ENCODE measurements around the gene ANKHD1. TPM values are rescaled to one million over a fixed set of nuclear protein-coding genes. Genes with fewer than 3 reads are reported as not detected.

Gene ANKHD1
- polyA plus RNA-seq, 4 donors: 88.3 to 151 (median 119) TPM

GRCh38 chr5:140371356-140372151, 30.1 kb upstream of the ANKHD1 start:
- DNase-seq (ENCODE audit: low read depth in 4 of 4, low spot score in 2 of 4): no peak

DNA sequence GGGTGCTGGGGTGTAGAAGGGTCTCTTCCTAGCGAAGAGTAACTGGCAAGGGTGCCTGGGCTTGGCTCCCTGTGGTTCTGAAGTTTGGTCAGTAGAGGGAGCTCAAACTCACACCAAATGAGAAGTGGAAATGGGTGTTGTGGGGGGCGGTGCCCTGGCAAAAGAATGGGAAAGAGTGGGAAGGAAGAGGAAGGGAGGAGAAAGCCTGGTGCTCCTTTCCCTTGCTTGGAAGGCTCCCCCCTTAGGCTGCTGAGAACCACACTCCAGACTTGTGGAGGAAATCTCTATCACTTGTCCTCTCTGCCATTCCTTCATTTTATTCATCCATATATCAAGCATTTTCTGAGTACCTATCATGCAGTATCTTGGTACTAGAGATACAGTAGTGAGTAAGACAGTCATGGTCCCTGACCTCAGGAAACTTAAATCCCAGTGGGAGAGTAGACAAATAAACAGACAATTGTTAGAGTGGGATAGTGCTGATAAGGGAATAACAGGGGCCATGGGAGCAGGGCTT, 28.6 kb upstream of the ANKHD1 start:
- DNase-seq (ENCODE audit: low read depth in 4 of 4, low spot score in 2 of 4): peak in 1 of 4 donors; percentile 48

DNA sequence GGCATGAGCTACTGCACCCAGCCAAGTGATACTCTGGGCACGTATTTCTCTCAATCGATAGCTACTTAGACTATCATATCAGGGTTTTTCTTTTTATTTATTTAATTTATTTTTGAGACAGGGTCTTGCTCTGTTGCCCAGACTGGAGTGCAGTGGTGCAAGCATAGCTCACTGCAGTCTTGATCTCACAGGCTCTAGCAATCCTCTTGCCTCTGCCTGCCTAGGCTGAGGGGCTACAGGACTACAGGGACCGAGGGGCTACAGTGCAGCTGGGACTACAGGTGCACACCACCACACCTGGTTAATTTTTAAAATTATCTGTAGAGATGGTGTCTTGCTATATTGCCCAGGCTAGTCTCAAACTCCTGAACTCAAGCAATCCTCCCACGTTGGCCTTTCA, 20.3 kb upstream of the ANKHD1 start:
- DNase-seq (ENCODE audit: low read depth in 4 of 4, low spot score in 2 of 4): no peak

GRCh38 chr5:140381972-140382371, 19.7 kb upstream of the ANKHD1 start:
- no peak for DNase-seq (ENCODE audit: low read depth in 4 of 4, low spot score in 2 of 4)

GRCh38 chr5:140382866-140383265, 18.8 kb upstream of the ANKHD1 start:
- no peak for DNase-seq (ENCODE audit: low read depth in 4 of 4, low spot score in 2 of 4)

DNA sequence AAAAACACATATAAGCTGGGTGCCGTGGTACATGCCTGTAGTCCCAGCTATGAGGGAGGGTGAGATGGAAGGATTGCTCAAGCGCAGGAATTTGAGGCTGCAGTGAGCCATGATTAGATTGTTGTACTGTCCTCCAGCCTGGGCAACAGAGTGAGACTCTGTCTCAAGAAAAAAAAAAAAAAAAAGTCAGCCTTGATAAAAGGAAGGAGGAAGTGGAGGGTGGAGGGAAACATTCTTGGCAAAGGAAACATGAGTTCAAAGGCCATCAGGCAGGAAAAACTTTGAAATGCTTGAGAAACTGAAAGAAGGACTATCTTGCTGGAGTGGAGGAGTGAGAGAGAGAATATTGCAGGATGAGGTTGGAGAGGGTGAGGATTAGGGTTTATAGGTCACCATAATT, 18.3 kb upstream of the ANKHD1 start:
- no peak for DNase-seq (ENCODE audit: low read depth in 4 of 4, low spot score in 2 of 4)

- DNase-seq (ENCODE audit: low read depth in 4 of 4, low spot score in 2 of 4): no peak
Observed at GRCh38 chr5:140388052-140388451, 13.6 kb upstream of the ANKHD1 start.

GRCh38 chr5:140391312-140391711, 10.3 kb upstream of the ANKHD1 start:
- no peak for DNase-seq (ENCODE audit: low read depth in 4 of 4, low spot score in 2 of 4)

DNA sequence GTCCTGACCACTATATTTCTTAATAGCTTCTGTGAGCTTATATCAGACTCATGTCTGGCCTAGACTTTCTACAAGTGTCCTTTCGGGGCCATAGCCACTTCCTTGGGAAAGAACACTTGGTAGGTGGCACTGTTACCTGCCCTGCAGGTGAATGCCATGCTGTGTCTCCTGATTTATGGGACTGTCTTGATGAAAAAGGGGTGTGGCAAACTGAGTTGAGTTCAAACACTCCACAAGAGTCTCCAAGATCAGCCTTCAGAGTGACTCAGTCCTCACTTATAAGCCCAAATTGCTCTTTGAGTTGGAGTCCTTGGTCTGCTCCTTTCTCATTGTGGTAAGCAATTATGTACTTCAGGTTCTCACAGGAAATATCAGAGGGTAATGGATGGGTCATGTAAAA, 9.9 kb upstream of the ANKHD1 start:
- no peak for DNase-seq (ENCODE audit: low read depth in 4 of 4, low spot score in 2 of 4)

GRCh38 chr5:140393738-140394137, 7.9 kb upstream of the ANKHD1 start:
- DNase-seq (ENCODE audit: low read depth in 4 of 4, low spot score in 2 of 4): no peak

DNA sequence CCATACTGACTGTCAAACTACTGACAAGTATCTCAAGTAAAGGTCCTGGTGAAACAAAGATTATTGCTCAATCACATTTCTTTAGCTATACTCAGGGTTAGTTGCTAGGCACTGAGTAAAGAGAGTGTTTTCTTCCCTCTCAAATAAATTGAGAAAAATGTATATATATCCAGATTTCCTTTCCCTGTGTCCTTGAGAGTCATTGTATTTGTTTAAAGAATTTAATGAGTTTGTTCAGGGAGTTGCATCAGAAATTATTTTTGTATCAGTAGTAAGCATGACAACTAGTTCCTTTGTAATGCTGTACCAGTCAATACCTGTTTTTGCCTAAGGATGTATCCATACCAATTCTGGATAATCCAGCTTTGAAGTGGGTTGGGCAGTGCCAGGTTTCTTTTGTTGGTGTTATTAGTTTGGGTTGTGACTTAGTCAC, 3.2 kb upstream of the ANKHD1 start:
- DNase-seq (ENCODE audit: low read depth in 4 of 4, low spot score in 2 of 4): no peak

DNA sequence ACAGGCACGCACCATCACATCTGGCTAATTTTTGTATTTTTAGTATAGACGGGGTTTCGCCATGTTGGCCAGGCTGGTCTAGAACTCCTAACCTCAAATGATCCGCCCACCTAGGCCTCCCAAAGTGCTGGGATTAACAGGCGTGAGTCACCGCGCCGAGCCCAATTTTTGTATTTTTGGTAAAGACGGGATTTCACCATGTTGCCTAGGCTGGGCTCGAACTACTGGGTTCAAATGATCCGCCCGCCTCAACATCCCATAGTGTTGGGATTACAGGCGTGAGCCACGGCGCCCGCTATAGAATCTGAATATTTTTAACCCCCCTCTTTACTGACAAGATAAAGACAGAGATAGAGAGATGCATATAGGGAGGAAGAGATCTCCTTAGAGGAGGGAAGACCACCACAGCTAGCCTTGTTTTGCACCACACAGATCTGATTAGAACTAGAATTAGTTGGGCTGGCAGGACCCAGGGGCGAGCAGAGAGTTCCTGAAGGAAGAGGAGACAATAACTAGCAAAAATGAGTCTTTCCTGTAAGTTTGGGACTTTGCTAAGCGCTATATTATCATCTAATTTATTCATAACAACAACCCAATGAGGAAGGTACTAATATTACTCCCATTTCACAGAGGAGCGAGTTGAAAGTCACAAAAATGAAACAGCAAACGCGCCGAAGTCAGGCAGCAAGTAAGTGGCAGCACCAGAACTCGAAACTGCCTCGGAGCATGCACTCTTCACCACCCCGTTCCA, 1.5 kb upstream of the ANKHD1 start:
- DNase-seq (ENCODE audit: low read depth in 4 of 4, low spot score in 2 of 4): no peak

DNA sequence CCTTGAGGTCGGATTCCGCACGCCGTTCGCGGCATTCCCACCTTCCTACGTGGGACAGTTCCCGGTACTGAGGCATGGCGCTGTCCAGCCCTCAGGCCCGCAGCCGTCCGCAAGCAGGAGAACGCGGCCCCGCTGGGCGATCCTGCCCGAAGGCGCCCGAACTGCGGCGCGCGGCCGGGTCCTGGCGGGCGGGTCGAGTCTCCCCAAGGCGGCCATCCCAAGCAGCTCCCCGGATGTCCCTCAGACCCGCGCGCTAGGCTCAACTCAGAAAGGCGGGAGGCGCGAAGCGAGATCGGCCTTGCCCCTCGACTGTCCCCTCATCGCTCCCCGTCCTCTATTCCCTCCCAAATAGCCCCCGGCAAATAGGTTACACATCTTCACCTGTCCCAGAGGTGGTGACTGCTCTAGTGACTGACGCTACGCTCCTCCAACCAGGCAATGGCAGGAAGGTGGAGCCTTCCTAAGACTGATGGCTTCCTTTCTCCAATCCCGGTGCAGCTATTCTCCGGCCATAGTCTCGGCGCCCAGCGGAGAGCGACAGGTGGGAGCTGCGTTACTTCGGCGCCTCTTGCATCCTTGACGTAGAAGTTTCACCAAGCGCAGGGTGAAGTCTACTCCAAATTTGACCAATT, 787 bp upstream of the ANKHD1 start:
- peak; percentile 93 to 98 (median 95) for DNase-seq (ENCODE audit: low read depth in 4 of 4, low spot score in 2 of 4)

DNA sequence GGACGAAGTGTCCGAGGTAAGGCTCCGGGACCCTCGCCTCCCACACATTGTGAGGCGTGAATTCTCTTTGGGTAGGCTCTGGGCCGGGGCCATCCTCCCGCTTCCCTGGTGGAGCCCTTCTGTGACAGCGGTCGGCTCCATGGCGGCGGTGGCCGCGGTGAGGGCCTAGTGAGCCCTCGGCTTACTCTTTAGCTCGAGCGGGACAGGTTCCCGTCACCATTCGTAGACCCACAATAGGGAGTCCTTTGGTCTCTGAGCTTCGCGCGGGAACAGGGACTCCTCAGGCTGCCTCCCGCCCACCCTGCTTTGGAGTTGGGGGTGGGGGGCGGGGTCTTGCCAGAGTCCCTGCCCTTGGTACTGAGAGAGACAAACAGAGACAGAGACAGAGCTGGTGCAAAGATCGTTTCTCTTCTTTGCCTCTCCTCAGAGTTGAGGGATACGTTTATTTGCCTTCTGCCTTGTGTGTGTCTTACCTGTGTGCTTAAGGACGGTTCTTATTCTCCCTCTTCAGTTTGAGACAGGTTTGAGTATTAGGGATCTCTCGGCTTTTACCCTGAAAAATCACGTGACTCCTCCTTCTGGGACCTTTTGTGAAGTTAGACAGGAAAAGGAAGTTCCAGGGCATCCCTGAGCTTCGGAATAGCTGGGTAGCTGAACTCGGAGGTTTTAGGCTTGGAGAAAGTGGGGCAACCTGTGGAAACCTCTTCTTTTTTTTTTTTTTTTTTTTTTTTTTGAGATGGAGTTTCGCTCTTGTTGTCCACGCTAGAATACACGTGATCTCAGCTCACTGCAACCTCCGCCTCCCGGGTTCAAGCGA, 833 bp downstream of the ANKHD1 start:
- peak; percentile 37 to 45 (median 40) for DNase-seq (ENCODE audit: low read depth in 4 of 4, low spot score in 2 of 4)

DNA sequence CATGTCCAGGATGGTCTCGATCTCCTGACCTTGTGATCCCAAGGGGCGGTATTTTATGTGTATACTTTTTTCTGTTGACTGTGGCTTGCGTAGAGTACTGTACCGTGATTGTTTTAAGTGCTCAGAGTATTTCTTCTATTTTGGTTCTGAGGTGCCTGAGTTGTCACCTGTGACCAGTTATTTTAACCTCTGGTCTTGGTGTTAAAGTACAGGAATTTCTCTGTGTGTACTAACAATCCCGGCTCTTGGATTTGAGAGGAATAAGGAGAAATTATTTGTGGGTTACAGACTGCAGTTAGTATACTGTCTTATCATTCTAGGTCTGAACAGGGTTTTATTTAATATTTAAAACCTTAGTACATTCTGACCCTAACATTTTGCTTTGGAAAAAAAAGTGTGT, 2.0 kb downstream of the ANKHD1 start:
- no peak for DNase-seq (ENCODE audit: low read depth in 4 of 4, low spot score in 2 of 4)

DNA sequence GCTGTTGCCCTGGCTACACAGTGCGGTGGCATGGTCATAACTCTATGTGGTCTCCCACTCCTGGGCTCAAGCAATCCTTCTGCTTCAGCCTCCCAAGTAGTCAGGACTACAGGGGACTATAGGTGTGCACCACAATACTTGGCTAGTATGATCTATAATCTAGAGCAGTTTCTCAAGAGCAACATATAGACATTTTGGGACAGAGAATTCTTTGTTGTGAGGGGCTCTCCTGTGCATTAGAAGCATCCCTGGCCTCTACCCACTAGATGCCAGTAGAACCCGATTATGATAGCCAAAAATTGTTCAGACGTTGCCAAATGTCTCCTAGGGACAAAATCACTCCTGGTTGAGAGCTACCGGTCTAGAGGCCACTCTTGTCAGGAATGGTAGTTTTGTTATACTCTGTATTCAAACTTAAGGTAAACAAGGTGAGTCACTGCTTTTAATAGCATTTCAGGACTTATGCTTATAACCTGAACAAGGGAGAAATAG, 7.2 kb downstream of the ANKHD1 start:
- DNase-seq (ENCODE audit: low read depth in 4 of 4, low spot score in 2 of 4): no peak

GRCh38 chr5:140413230-140413629, 11.6 kb downstream of the ANKHD1 start:
- no peak for DNase-seq (ENCODE audit: low read depth in 4 of 4, low spot score in 2 of 4)

DNA sequence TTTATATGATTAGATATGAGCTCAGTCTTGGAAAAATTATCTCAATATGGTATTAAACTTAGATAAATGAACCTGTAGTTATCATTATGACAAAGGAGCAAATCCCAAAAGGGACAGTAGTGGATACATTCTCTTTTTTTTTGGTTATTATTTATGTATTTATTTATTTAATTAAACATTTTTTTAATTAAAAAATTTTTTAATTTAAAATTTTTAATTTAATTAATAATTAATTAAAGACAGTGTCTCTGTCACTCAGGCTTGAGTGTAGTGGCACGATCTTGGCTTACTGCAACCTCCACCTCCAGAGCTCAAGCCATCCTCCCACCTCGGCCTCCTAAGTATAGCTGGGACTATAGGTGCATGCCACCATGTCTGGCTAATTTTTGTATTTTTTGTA, 15.6 kb downstream of the ANKHD1 start:
- DNase-seq (ENCODE audit: low read depth in 4 of 4, low spot score in 2 of 4): no peak

- DNase-seq (ENCODE audit: low read depth in 4 of 4, low spot score in 2 of 4): no peak
Observed at GRCh38 chr5:140418862-140419520, 17.4 kb downstream of the ANKHD1 start.

DNA sequence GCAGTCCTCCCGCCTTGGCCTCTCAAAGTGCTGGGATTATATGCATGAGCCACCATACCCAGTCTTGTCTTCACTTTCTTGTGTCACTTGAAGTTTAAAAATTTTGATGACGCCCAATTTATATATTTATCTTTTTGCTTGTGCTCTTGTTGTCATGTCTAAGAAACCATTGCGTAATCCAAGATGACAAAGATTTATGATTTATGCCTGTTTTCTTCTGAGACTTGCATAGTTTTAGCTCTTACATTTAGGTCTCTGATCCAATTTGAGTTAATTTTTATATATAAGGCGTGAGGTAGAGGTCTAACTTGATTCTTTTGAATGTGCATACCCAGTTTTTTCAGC, 18.6 kb downstream of the ANKHD1 start:
- no peak for DNase-seq (ENCODE audit: low read depth in 4 of 4, low spot score in 2 of 4)
